WTC11 (cell line): ENCODE results near the gene ABCA1. TPM values are rescaled to one million over a fixed set of nuclear protein-coding genes. Genes with fewer than 3 reads are reported as not detected.

Source experiments
- ATF2 ChIP-seq: sonication (generic); formaldehyde crosslinking; IDR thresholded peaks from 2 replicates; pipeline ENCODE4 v1.8.1; 2022; ENCODE audit warnings: low read depth, missing genetic modification reagents, borderline replicate concordance
- ATF3 ChIP-seq: sonication (generic); formaldehyde crosslinking; conservative IDR thresholded peaks from 2 replicates; pipeline ENCODE4 v1.8.1; 2022; ENCODE audit warnings: mild to moderate bottlenecking, missing genetic modification reagents
- CBFB ChIP-seq: sonication (generic); formaldehyde crosslinking; IDR thresholded peaks from 2 replicates; pipeline ENCODE4 v1.8.1; 2022; ENCODE audit warnings: mild to moderate bottlenecking, low read depth, missing genetic modification reagents
- CREB1 ChIP-seq: sonication (generic); formaldehyde crosslinking; IDR thresholded peaks from 2 replicates; pipeline ENCODE4 v1.8.0; 2023; ENCODE audit warnings: mild to moderate bottlenecking, missing genetic modification reagents
- CTCF ChIP-seq: fragments of 200-600 bp; IDR thresholded peaks from 2 replicates; pipeline ENCODE4 v1.8.0; 2022; ENCODE audit warnings: antibody characterized with exemption
- ELF4 ChIP-seq: sonication (generic); formaldehyde crosslinking; IDR thresholded peaks from 2 replicates; pipeline ENCODE4 v1.8.1; 2022; ENCODE audit warnings: low read depth, mild to moderate bottlenecking, moderate library complexity, missing genetic modification reagents
- ETV6 ChIP-seq: sonication (generic); formaldehyde crosslinking; IDR thresholded peaks from 2 replicates; pipeline ENCODE4 v1.8.1; 2022; ENCODE audit warnings: mild to moderate bottlenecking, missing genetic modification reagents
- FOXJ3 ChIP-seq: sonication (generic); formaldehyde crosslinking; IDR thresholded peaks from 2 replicates; pipeline ENCODE4 v1.9.0; 2021; ENCODE audit warnings: missing genetic modification reagents, mild to moderate bottlenecking, borderline replicate concordance
- IRF1 ChIP-seq: sonication (generic); formaldehyde crosslinking; IDR thresholded peaks from 2 replicates; pipeline ENCODE4 v1.8.0; 2023; ENCODE audit warnings: missing genetic modification reagents
- IRF2 ChIP-seq: sonication (generic); formaldehyde crosslinking; IDR thresholded peaks from 2 replicates; pipeline ENCODE4 v1.8.0; 2022; ENCODE audit warnings: low read depth, missing genetic modification reagents, borderline replicate concordance
- MAX ChIP-seq: sonication (generic); formaldehyde crosslinking; IDR thresholded peaks from 2 replicates; pipeline ENCODE4 v1.8.0; 2022; ENCODE audit warnings: mild to moderate bottlenecking, missing genetic modification reagents
- MYBL2 ChIP-seq: sonication (generic); formaldehyde crosslinking; IDR thresholded peaks from 2 replicates; pipeline ENCODE4 v1.8.1; 2023; ENCODE audit warnings: mild to moderate bottlenecking, moderate library complexity, missing genetic modification reagents
- NFE2L1 ChIP-seq: sonication (generic); formaldehyde crosslinking; IDR thresholded peaks from 2 replicates; pipeline ENCODE4 v1.8.1; 2023; ENCODE audit warnings: missing genetic modification reagents
- NFYB ChIP-seq: sonication (generic); formaldehyde crosslinking; conservative IDR thresholded peaks from 2 replicates; pipeline ENCODE4 v1.8.0; 2022; ENCODE audit warnings: low read depth, missing genetic modification reagents
- NR3C1 ChIP-seq: sonication (generic); formaldehyde crosslinking; conservative IDR thresholded peaks from 2 replicates; pipeline ENCODE4 v1.8.1; 2023; ENCODE audit warnings: low read depth, mild to moderate bottlenecking, missing genetic modification reagents
- OVOL2 ChIP-seq: fragments of 250-450 bp; sonication (Bioruptor Pico); IDR thresholded peaks from 2 replicates; pipeline ENCODE4 v1.9.0; 2021; ENCODE audit warnings: mild to moderate bottlenecking, borderline replicate concordance
- RELA ChIP-seq: sonication (generic); formaldehyde crosslinking; IDR thresholded peaks from 2 replicates; pipeline ENCODE4 v1.8.1; 2022; ENCODE audit warnings: missing genetic modification reagents, mild to moderate bottlenecking, borderline replicate concordance
- SMAD3 ChIP-seq: sonication (generic); formaldehyde crosslinking; IDR thresholded peaks from 2 replicates; pipeline ENCODE4 v1.8.0; 2022; ENCODE audit warnings: missing genetic modification reagents, mild to moderate bottlenecking, borderline replicate concordance
- TEAD4 ChIP-seq: sonication (generic); formaldehyde crosslinking; IDR thresholded peaks from 2 replicates; pipeline ENCODE4 v1.8.0; 2022; ENCODE audit warnings: mild to moderate bottlenecking, missing genetic modification reagents
- TP53 ChIP-seq: sonication (generic); formaldehyde crosslinking; IDR thresholded peaks from 2 replicates; pipeline ENCODE4 v1.8.1; 2023; ENCODE audit warnings: mild to moderate bottlenecking, missing genetic modification reagents
- ZBTB43 ChIP-seq: sonication (generic); formaldehyde crosslinking; IDR thresholded peaks from 2 replicates; pipeline ENCODE4 v1.8.1; 2023; ENCODE audit warnings: mild to moderate bottlenecking, missing genetic modification reagents
- ZNF121 ChIP-seq: sonication (generic); formaldehyde crosslinking; IDR thresholded peaks from 2 replicates; pipeline ENCODE4 v1.8.0; 2023; ENCODE audit warnings: missing genetic modification reagents
- ZNF219 ChIP-seq: sonication (generic); formaldehyde crosslinking; IDR thresholded peaks from 2 replicates; pipeline ENCODE4 v1.8.0; 2023; ENCODE audit warnings: missing genetic modification reagents, mild to moderate bottlenecking, borderline replicate concordance
- ZNF396 ChIP-seq: fragments of 250-450 bp; sonication (Bioruptor Pico); IDR thresholded peaks from 2 replicates; pipeline ENCODE4 v1.8.0; 2021; ENCODE audit warnings: mild to moderate bottlenecking, moderate library complexity, borderline replicate concordance
- ZNF425 ChIP-seq: fragments of 250-450 bp; sonication (Bioruptor Pico); conservative IDR thresholded peaks from 2 replicates; pipeline ENCODE4 v1.9.0; 2021; ENCODE audit warnings: mild to moderate bottlenecking
- ZNF512 ChIP-seq: sonication (generic); formaldehyde crosslinking; IDR thresholded peaks from 2 replicates; pipeline ENCODE4 v1.8.1; 2022; ENCODE audit warnings: missing genetic modification reagents, borderline replicate concordance
- ZNF671 ChIP-seq: fragments of 250-450 bp; sonication (Bioruptor Pico); IDR thresholded peaks from 2 replicates; pipeline ENCODE4 v1.8.0; 2021; ENCODE audit warnings: mild to moderate bottlenecking
- total RNA-seq: library from RNA; stranded (reverse); gene quantifications from 3 replicates; pipeline ENCODE4 v1.2.3, GENCODE V29; 2021

Gene ABCA1
- total RNA-seq, 1 experiment from 2014 or later = 7.8 TPM

- TF ChIP-seq FOXJ3 = no peak
- no peak for TF ChIP-seq ELF4 (CRISPR knock-in tag)
- no peak for TF ChIP-seq TP53
- no peak for TF ChIP-seq ZNF396 (CRISPR knock-in tag)
- TF ChIP-seq RELA (CRISPR knock-in tag) = no peak
- no peak for TF ChIP-seq NR3C1 (CRISPR knock-in tag)
- TF ChIP-seq ZNF121 (CRISPR knock-in tag) = no peak
- TF ChIP-seq ETV6 = peak; percentile 84
- TF ChIP-seq IRF1 (CRISPR knock-in tag) = no peak
- TF ChIP-seq ZNF671 = no peak
- no peak for TF ChIP-seq ATF2 (CRISPR knock-in tag)
- no peak for TF ChIP-seq MAX
- TF ChIP-seq CBFB (CRISPR knock-in tag) = no peak
- no peak for TF ChIP-seq MYBL2
- TF ChIP-seq TEAD4 (CRISPR knock-in tag) = no peak
- no peak for TF ChIP-seq ATF3
- no peak for TF ChIP-seq NFE2L1 (CRISPR knock-in tag)
- no peak for TF ChIP-seq ZNF425 (CRISPR knock-in tag)
- TF ChIP-seq CREB1 (CRISPR knock-in tag) = no peak
- no peak for TF ChIP-seq CTCF
- no peak for TF ChIP-seq ZNF512
- no peak for TF ChIP-seq NFYB
- TF ChIP-seq OVOL2 (CRISPR knock-in tag) = no peak
- TF ChIP-seq ZBTB43 (CRISPR knock-in tag) = no peak
- no peak for TF ChIP-seq IRF2 (CRISPR knock-in tag)
- TF ChIP-seq SMAD3 (CRISPR knock-in tag) = no peak
- no peak for TF ChIP-seq ZNF219 (CRISPR knock-in tag)
Measured at GRCh38 chr9:104885818-104886709, 41.9 kb downstream of the ABCA1 start (continued).
